Measurements from ENCODE around the gene RETSAT.
A peak's percentile ranks its signal among the peaks of the same experiment; 100 is the strongest.

The RETSAT gene

DNA sequence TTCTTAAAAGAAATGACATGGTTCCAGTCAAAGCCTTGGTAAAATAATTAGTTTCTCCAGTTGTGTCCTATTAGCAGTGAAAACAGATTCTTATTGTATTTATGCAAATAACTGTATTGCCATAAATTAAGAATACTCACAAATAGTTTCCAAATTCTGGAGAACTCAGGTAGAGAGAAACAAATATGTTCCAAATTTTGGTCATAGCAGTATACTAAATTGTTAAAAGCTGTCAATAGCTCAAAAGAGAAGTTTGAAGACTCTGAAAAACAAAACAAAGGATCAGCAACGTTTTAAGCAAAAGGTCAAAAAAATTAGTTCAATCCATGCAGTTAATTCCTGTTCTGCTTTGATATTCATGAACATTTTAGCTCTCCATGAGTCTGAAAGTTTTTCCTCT is 25.7 kb upstream of the RETSAT start:
- DNase-seq (ENCODE audit: extremely low read depth, low read depth), result no peak
- TF ChIP-seq, protein P1, sequence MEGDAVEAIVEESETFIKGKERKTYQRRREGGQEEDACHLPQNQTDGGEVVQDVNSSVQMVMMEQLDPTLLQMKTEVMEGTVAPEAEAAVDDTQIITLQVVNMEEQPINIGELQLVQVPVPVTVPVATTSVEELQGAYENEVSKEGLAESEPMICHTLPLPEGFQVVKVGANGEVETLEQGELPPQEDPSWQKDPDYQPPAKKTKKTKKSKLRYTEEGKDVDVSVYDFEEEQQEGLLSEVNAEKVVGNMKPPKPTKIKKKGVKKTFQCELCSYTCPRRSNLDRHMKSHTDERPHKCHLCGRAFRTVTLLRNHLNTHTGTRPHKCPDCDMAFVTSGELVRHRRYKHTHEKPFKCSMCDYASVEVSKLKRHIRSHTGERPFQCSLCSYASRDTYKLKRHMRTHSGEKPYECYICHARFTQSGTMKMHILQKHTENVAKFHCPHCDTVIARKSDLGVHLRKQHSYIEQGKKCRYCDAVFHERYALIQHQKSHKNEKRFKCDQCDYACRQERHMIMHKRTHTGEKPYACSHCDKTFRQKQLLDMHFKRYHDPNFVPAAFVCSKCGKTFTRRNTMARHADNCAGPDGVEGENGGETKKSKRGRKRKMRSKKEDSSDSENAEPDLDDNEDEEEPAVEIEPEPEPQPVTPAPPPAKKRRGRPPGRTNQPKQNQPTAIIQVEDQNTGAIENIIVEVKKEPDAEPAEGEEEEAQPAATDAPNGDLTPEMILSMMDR (IDR thresholded peaks at IDR 0.05; ENCODE audit: low read depth, low read length), result no peak

DNA sequence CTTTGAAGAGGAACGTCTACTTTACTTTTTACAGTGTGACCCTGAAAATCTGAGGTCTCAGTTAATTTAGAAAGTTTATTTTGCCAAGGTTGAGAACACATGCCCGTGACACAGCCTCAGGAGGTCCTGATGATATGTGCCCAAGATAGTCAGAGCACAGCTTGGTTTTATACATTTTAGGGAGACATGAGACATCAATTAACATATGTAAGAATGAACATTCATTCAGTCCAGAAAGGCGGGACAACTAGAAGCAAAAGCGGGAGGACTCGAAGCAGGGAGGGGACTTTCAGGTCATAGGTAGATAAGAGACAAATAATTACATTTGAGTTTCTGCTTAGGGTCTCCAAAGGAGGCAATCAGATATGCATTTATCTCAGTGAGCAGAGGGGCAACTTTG is 23.9 kb upstream of the RETSAT start:
- TF ChIP-seq, protein P1 (IDR thresholded peaks at IDR 0.05; ENCODE audit: low read depth, low read length), result no peak
- no peak for DNase-seq (ENCODE audit: extremely low read depth, low read depth)

GRCh38 chr2:85377083-85377482 is 22.8 kb upstream of the RETSAT start:
- DNase-seq (ENCODE audit: extremely low read depth, low read depth), result no peak

DNA sequence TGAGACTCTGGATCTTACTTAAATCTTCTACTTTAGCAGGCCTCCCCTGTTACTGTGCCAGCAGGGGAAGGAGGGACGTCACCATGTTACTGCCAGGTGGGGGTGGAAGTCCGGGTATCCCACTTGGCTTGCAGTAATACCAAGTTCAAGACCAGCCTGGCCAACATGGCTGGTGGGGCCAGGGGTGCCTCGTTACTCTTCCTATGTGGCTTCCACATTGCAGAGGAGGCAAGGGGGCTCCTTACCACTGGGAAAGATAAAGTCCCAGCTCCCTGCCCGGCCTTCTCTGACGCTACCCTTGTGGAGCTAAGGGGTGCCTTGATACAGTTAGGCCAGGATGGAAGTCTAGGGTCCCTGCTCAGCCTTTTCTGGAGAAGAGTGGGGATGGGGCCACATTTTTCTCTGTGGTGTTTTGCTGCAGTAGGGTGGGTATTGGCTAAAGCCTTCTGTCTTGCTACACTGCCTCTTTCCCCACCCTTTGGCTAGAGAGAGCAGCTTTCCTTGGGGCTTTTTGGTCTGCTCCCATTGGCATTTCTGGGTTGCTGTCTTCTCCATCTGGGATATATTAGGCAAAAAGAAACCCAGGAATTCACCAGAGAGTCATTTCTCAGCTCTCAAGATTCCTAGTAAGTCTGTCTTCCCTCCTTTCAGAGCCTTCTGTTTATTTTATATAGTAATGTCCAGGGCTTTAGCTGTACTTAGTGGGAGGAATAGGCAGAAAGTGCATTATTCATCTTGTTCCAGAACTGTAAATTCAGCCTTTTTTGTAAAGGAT is 22.1 kb upstream of the RETSAT start:
- peak; percentile 56 for DNase-seq (ENCODE audit: extremely low read depth, low read depth)
- TF ChIP-seq, protein P1 (IDR thresholded peaks at IDR 0.05; ENCODE audit: low read depth, low read length), result no peak

More at GRCh38 chr2:85377083-85377482, 22.8 kb upstream of the RETSAT start:
- TF ChIP-seq, protein P1 (IDR thresholded peaks at IDR 0.05; ENCODE audit: low read depth, low read length), result no peak

DNA sequence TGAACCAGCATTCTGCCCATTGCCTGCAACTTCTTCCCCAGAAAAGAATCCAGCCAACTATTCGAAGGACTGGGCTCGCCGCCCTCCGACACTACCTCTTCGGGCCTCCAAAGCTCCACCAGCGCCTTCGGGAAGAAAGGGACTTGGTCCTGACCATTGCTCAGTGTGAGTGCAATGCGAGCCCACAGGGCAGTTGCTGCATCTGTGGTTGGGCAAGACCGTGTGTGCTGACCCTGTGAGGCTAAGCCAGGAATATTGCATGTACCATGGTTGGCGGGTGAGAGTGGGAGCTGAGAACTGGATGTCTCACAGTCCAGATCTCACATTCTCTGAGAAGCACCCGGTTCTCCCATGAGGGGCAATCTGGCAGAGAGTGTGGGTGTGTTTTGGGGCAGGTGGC is 16.7 kb upstream of the RETSAT start:
- TF ChIP-seq, protein P1 (IDR thresholded peaks at IDR 0.05; ENCODE audit: low read depth, low read length), result no peak
- no peak for DNase-seq (ENCODE audit: extremely low read depth, low read depth)

DNA sequence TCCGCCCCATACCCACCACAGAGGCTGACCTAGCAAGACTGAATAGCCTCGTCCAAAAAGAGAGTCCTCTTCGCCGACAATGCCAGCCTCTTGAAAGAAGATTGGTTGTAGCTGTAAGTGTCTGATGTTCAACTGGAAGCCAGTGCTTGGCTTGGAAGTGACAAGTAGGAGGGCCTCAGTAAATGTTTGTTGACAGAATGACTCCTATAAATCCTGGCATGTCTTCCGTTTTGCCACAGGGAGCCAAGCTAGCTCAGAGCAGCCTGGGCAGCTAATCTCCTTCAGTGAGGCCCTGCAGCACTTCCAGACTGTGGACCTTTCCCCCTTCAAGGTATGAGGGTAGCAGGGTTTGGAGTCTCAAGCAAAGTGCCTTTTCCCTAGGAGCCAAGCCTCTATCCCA is 15.2 kb upstream of the RETSAT start:
- DNase-seq (ENCODE audit: extremely low read depth, low read depth), result no peak
- TF ChIP-seq, protein P1 (IDR thresholded peaks at IDR 0.05; ENCODE audit: low read depth, low read length), result no peak

- TF ChIP-seq, protein P1 (IDR thresholded peaks at IDR 0.05; ENCODE audit: low read depth, low read length), result no peak
- no peak for DNase-seq (ENCODE audit: extremely low read depth, low read depth)
Measured at GRCh38 chr2:85368921-85369320, 14.6 kb upstream of the RETSAT start.

All from AG09319 (cell line).